GM18951 (cell line): ENCODE data around the gene ENOX1.

Experiments
- POLR2A ChIP-seq: IDR thresholded peaks from 4 replicates; pipeline ENCODE4 v1.6.1; 2011; ENCODE audit warnings: mild to moderate bottlenecking; ENCODE audit not compliant: insufficient read length, insufficient read depth; ENCODE audit errors: extremely low read depth
- in situ Hi-C: fragments of 300-500 bp; cut with MboI; formaldehyde crosslinking; loops from one replicate; pipeline ENCODE4 v1.12.0; 2022; ENCODE audit warnings: low sequenced_read_pairs, mixed read lengths, inconsistent platforms; ENCODE audit not compliant: unreplicated experiment

The ENOX1 gene

DNA sequence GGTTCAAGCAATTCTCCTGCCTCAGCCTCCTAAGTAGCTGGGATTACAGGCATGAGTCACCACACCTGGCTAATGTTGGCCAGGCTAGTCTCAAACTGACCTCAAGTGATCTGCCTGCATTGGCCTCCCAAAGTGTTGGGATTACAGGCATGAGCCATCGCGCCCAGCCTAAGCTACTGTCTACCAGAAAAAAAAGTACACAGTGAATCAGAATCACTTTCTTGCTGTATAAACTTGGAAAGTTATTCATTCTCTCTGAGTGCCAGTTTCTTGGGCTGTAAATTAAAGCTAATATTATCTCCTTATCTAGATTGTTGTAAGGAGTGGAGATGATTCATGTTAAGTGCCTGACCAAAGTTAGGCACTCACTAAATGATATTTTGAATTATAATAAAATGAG lies 242.8 kb downstream of the ENOX1 start:
- no peak for TF ChIP-seq POLR2A
- in situ Hi-C loops: no loop called here

DNA sequence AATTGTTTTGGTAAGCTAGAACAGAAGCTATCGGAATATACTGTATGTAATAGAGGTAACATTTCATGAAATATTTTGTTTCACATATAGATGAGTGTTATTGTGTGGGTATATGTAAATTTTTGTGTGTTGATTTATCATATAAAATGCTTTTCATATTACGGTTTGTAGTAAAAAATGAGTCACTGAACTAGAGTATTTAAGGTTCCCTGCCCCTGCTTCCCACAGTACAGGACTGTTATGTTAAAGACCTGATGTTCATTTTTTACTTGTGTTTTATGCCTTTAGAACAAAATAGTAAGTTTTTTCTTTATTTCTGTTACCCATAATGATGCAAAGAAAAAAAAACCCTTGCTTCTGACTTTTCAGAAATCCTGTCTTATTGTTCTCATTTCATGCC lies 243.4 kb downstream of the ENOX1 start:
- in situ Hi-C loops: no loop called here
- no peak for TF ChIP-seq POLR2A

DNA sequence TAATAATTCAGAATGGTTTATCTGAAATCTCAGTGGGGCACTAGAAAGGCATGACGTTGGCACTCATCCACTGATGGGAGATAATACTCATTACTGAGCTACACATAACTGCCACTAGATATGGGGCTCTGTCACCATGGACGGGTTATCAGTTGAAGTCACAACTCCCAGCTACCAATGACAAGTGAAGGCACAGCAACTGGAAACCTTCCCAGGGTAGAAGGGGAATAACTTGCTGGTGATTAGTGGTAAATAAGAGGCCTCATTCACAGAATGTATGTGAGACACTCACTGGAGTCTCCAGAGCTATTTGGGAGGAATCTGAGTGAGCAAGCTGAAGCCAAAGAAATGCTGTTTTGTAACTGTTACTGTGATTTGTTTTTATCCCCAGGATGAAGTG lies 249.6 kb downstream of the ENOX1 start:
- in situ Hi-C loops: no loop called here

DNA sequence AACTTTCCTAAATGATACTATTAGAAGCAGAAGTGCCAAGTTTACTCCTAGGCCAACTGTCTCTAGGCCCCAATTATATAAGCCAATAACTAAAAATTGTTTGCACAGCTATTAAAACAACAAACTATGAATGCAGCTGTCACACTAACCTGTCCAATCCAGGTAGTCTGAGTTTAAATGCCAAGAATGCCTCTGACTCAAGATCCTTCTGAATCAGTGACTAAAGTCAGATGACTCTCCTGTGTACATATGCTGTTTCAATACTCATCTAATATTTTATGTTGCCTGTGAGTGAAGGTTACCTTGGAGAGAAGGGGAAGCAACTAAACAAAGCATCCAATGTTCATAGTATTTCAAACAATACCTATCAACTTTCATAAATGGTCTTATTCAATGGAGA lies 257.0 kb downstream of the ENOX1 start:
- in situ Hi-C loops: no loop called here

More for the DNA sequence above, 249.6 kb downstream of the ENOX1 start:
- TF ChIP-seq POLR2A: no peak

DNA sequence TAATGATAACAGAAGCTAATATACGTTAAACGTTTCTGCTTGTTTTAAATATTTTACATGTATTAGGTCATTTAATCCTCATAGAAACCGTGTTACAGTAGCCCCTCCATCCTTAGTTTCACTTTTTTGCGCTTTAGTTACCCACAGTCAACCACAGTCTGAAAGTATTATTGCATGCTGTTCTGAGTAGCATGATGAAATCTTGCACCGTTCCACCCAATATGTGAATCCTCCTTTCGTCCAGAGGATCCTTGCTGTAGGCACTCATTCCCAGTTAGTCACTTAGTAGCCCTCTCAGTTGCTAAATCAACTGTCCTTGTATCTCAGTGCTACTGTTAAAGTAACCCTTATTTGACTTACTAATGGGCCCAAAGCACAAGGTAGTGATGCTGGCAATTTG lies 257.8 kb downstream of the ENOX1 start:
- in situ Hi-C loops: no loop called here
- TF ChIP-seq POLR2A: no peak

More for the DNA sequence above, 257.0 kb downstream of the ENOX1 start:
- no peak for TF ChIP-seq POLR2A

DNA sequence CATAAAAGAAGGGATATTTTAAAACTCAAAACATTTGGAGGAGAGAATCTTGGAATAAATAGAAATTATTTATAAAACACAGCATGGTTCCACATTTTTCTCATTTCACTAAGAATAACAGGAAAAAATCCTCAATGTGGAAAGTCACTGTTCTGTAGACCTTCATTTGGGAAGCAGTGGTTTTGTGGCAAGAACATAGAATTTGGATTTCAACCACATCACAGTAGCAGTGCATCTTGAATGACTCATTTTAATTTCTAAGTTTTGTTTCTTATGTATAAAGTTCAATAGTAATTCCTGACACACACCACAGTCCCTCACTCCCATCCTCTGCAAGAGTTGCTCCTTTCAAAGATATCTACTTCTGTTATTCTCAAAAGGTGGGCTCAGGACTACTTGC lies 264.0 kb downstream of the ENOX1 start:
- TF ChIP-seq POLR2A: no peak
- in situ Hi-C loops: no loop called here

DNA sequence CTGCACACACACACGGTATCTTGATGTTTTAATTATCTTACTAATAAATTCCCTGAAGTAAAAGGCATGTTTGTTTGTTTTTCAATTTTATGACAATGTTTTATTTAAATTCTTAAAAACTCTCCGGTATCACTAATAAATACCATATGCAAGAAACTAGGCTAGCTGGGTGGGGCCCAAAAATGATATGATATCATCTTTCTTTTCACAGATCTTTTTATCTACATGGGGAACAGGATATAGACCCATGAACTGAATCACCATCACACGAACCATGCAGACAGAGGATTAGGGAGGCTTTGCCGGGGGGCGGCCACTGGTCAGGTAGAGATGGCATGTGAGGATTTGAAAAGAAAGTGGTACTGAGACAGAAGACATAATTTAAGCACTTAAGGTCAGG lies 266.4 kb downstream of the ENOX1 start:
- TF ChIP-seq POLR2A: no peak

DNA sequence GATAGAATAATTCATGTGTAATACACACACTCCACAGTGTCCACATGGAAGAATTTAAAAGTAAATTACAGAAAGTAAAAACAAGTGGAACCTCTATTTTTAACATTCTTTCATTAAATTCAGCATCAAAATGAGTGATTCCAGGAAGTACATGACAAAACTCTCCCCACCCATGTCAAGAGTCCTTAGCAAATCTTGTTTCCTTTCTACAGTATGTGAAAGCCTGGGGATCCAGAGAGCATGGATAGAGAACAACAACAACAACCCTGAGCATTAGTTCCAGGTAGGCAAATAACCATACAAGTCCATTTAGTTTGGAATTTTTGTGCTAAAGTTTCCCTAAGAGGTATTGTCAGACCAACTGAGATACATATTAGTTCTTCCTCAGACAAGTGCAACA lies 267.9 kb downstream of the ENOX1 start:
- no peak for TF ChIP-seq POLR2A
- in situ Hi-C loops: no loop called here

More for the DNA sequence above, 266.4 kb downstream of the ENOX1 start:
- in situ Hi-C loops: no loop called here

DNA sequence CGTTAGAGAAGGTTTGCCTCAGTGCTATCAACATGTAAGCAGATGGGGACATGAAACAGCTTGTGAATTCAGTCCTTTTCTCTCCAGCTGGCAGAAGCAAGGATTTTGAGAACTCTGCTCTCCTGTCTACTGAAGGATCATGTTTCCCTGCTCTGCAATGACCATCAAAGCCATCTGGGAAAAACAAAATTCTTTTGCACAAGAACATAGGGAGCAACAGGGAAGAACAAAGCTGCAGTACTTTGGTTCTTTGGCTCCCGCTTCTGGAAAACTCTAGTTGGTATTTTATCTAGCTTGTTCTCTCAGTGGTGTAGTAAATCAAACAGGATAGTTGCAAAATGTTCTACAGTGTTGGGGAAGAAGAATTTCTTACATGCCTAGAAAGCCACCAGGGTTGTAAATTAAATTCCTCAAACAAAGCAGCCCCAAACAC lies 270.4 kb downstream of the ENOX1 start:
- TF ChIP-seq POLR2A: no peak
- in situ Hi-C loops: no loop called here

DNA sequence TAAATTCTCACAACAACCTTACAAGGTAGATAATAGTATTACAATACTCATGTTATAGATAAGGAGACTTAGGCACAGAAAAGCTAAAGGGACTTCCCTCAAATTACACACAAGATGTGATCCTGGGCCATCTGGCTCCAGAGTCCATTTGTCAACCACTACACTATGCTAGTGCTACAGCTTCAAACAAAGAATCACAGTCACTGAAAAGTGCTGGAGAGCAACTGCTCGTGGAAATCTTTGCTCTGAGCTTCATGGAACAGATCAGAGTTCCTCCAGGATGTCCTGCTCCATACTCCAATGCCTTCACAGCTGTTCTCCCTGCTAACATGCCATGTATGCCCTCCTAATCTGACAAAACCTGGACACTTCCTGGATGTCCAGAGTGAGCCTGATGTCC lies 271.2 kb downstream of the ENOX1 start:
- in situ Hi-C loops: no loop called here
- no peak for TF ChIP-seq POLR2A

DNA sequence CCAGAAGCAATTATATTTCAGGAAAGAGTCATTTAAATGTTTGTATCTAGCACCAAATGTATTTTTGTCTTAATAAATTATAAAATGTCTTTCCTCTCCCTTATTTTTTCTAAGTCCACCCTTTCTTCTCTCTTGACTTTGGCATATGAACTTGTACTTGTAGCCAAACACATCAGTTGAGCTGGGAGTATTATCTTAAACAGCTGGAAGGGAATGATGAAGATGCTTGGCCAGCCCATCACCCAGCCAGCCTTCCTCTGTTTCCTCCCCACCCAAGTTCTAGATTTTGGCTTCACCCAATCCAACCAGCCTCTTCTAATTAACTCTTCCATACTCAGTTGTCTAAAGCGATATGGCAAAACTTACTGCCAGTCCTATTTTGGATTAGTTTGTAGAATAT lies 272.5 kb downstream of the ENOX1 start:
- in situ Hi-C loops: no loop called here
- TF ChIP-seq POLR2A: no peak

DNA sequence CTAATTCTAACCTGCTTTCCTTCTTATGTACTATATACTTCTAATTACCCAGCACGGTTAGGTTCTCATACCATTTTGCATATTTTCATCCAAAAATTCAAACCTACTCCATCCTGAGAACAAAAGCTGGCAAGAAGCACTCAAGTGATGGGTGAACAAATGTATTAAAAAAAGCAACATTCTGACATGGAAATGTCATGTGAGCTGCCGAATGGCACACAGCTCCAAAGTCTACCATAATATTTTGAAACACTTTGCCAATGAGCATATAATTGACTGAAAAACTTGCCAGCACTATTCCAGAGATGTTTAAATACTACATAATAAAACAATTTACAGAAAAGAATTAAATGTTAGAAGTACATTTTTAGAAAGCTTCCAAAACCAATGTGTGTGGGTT lies 274.6 kb downstream of the ENOX1 start:
- TF ChIP-seq POLR2A: no peak
- in situ Hi-C loops: no loop called here

DNA sequence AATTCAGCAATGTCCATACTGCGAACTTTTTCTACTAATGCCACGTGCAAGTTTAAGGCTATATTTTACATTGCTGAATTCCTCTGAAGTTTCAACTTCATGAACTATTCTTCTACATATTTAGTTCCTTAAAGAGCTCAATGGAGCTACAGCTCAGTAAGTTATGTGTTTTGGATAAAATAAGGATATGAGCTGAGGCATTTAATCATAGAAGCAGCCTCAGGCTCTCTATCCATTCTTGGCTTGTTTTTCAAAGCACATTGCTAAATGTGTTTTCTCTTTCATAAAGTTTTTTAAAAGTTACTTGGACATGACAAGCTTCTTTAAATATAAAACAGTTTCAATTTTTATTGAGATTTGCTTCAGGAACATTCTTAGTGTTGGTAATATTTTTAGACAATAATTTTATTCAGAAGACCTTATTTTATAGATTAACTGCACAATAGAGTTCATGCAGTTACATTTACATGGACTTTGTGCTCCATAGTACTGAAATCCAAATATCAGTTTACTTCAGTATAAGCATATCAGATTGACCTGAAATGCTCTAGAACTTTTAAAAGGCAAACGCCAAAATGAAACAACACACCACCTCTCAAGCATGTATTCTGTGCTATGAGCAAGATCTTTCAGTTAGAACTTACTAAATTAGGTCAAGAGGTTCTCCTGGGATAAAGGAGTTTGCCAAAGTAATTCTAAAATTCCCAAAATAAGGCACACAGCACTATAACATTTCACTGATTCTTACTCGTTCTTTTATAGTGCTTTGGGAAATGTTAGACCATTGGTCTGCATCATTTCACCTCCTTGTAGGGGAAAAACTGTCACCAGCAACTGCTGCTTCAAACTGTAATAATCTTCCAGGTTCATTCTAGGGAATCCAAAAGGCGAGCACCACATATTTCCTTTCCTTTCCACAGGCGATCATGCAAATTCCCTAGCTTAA lies 275.5 kb downstream of the ENOX1 start:
- in situ Hi-C loops: no loop called here
- TF ChIP-seq POLR2A: no peak

DNA sequence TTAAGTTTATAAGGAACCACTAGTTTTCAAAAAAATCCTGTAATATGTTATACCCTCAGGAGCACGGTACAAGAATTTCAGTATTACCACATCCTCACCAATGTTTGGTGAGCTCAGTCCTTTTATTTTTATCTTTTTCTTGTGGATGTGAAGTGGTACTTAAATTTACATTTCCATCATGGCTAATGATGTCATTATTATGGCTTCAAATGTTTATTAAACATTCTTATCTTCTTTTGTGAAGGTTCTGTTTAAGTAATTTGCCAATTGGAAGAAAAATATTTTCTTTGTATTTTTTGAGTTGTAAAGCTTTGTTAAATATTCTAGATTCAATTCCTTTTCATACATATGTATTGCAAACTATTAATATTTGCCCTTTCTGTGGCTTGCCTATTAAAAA lies 291.0 kb downstream of the ENOX1 start:
- in situ Hi-C loops: no loop called here

More for the DNA sequence above, 291.0 kb downstream of the ENOX1 start:
- no peak for TF ChIP-seq POLR2A
